Measurements from ENCODE around the gene MFSD12. TPM values are rescaled to one million over a fixed set of nuclear protein-coding genes. Genes with fewer than 3 reads are reported as not detected.

Gene MFSD12
- total RNA-seq, 1 experiment from 2014 or later, result 48.2 TPM

DNA sequence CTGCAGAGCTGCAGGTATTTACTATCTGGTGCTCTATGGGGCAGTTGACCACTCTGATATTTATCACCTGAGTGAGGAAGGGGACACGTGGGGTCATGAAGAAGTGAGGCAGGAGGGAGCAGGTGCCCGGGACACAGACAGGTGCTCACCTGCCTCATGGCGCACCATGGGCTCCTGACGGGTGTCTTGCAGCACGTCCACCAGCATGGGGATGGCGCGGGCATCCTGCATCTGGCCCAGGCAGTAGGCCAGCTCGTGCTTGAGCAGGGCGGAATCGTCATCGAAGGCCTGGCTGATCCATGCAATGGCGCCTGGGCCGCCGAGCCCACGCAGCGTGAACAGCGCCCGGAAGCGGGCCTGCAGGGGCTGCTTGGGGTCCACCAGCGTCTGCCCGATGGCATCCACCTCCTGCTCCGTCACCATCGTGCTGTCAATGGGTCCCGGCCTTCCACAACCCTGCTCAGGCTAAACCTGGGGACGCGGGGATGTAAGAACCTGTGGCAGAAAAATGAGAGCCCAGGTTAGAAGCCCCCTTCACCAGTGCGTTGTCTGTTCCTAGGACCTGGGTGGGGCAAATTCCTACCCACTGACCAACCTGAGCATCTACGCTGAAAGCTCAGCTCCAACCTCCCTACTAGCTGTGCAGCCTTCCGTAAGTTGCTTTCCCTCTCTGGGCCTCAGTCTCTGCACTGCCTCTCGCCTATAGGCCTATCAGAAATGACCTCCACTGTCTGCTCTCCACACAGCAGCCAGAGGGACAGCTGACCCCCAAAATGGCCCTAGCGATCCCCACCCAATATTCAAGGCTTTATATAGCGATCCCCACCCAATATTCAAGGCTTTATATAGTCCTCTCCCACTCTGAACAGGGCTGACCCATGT, 60.8 kb downstream of the MFSD12 start:
- TF ChIP-seq, protein P1, sequence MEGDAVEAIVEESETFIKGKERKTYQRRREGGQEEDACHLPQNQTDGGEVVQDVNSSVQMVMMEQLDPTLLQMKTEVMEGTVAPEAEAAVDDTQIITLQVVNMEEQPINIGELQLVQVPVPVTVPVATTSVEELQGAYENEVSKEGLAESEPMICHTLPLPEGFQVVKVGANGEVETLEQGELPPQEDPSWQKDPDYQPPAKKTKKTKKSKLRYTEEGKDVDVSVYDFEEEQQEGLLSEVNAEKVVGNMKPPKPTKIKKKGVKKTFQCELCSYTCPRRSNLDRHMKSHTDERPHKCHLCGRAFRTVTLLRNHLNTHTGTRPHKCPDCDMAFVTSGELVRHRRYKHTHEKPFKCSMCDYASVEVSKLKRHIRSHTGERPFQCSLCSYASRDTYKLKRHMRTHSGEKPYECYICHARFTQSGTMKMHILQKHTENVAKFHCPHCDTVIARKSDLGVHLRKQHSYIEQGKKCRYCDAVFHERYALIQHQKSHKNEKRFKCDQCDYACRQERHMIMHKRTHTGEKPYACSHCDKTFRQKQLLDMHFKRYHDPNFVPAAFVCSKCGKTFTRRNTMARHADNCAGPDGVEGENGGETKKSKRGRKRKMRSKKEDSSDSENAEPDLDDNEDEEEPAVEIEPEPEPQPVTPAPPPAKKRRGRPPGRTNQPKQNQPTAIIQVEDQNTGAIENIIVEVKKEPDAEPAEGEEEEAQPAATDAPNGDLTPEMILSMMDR (conservative IDR thresholded peaks at IDR 0.05; ENCODE audit: low read depth, low read length), result no peak
- no peak for TF ChIP-seq EZH2 (IDR thresholded peaks at IDR 0.05; ENCODE audit: borderline replicate concordance, low read depth, low read length, poor library complexity, severe bottlenecking)
- CTCF ChIA-PET, result no interaction called here
- DNase-seq (ENCODE audit: low spot score), result no peak
- intact Hi-C loops (cut with micrococcal nuclease; ENCODE audit: unreplicated experiment), result no loop called here
- no peaks in the 10 kb centered on the region for H3K27me3 ChIP-seq (replicated peaks; ENCODE audit: insufficient read depth, low read depth, low read length, poor library complexity)
- H3K4me1 ChIP-seq (ENCODE audit: insufficient read depth, low read length, poor library complexity, severe bottlenecking), result no peaks in the 10 kb centered on the region
- H3K36me3 ChIP-seq (ENCODE audit: insufficient read depth, low read length, poor library complexity, severe bottlenecking), result peaks cover 31% of the 10 kb centered on the region
- no TSS peak for BruUV-seq (replicated peaks)
- no peak overlapping the region for H3K4me3 ChIP-seq (ENCODE audit: low read depth, low read length, poor library complexity, severe bottlenecking)
- POLR2A ChIA-PET (ENCODE audit: low non-redundant PET), result no interaction called here
- no peaks in the 10 kb centered on the region for H3K9me3 ChIP-seq (ENCODE audit: low read depth, low read length, poor library complexity, severe bottlenecking)
- H3K27ac ChIP-seq (ENCODE audit: low read depth, low read length, poor library complexity, severe bottlenecking), result no peak overlapping the region

DNA sequence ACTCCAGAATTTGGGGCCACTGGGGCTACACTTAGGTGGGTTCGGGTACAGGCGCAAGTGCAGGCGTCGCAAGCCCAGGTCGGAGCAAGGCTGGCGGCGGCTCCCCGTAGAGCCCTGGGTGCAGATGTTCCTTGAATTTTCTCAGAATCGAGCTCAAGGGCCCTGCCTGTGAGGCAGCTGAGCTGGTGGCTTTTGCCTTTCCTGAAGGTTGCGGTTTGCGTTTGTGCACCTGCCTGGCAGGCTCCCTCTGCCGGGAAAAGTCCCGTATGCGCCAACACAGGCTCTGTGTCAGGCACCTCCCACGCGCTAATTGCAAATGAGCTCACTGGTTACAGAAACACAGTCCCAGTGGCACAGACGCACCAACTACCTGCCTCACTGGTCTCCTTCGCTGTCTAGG, 62.8 kb downstream of the MFSD12 start:
- intact Hi-C loops (cut with micrococcal nuclease; ENCODE audit: unreplicated experiment), result no loop called here
- ChIA-PET POLR2A (ENCODE audit: low non-redundant PET) (interaction anchor here (0.7 kb wide), 1 partner anchor 544 kb away, joined by 5 read pairs; no protein-coding TSS in a partner anchor), CTCF (interaction anchor here (0.7 kb wide), 2 partner anchors 66 to 189 kb away, joined by 4 to 6 read pairs; no protein-coding TSS in a partner anchor)
- no peak for DNase-seq (ENCODE audit: low spot score)
- no peaks in the 10 kb centered on the region for H3K9me3 ChIP-seq (ENCODE audit: low read depth, low read length, poor library complexity, severe bottlenecking)
- H3K27ac ChIP-seq (ENCODE audit: low read depth, low read length, poor library complexity, severe bottlenecking), result no peak overlapping the region
- no peak overlapping the region for H3K4me3 ChIP-seq (ENCODE audit: low read depth, low read length, poor library complexity, severe bottlenecking)
- BruUV-seq (replicated peaks), result no TSS peak
- no peaks in the 10 kb centered on the region for H3K27me3 ChIP-seq (replicated peaks; ENCODE audit: insufficient read depth, low read depth, low read length, poor library complexity)
- no peak for TF ChIP-seq EZH2 (IDR thresholded peaks at IDR 0.05; ENCODE audit: borderline replicate concordance, low read depth, low read length, poor library complexity, severe bottlenecking)
- TF ChIP-seq, protein P1 (conservative IDR thresholded peaks at IDR 0.05; ENCODE audit: low read depth, low read length), result no peak
- peaks cover 32% of the 10 kb centered on the region for H3K36me3 ChIP-seq (ENCODE audit: insufficient read depth, low read length, poor library complexity, severe bottlenecking)
- no peaks in the 10 kb centered on the region for H3K4me1 ChIP-seq (ENCODE audit: insufficient read depth, low read length, poor library complexity, severe bottlenecking)

Other genes starting within 250 kb of the MFSD12 start
- gene NFIC, start 191.0 kb downstream of the MFSD12 start, total RNA-seq (2021), result 112 and 122 TPM in 2 replicates
- not detected in 2 replicates for gene SMIM24, start 77.1 kb downstream of the MFSD12 start, total RNA-seq (2021)
- gene SMIM44, start 74.1 kb downstream of the MFSD12 start, total RNA-seq (2021), result not detected in 2 replicates
- gene DOHH, start 56.9 kb downstream of the MFSD12 start, total RNA-seq (2021), result 19.0 and 22.3 TPM in 2 replicates
- gene FZR1, start 51.3 kb downstream of the MFSD12 start, total RNA-seq (2021), result 87.4 and 87.5 TPM in 2 replicates
- gene TEKTIP1, start 18.4 kb downstream of the MFSD12 start, total RNA-seq (2021), result 4.2 and 7.7 TPM in 2 replicates
- 53.9 and 71.5 TPM in 2 replicates for gene HMG20B, start 15.4 kb upstream of the MFSD12 start, total RNA-seq (2021)
- 0.34 and 1.2 TPM in 2 replicates for gene GIPC3, start 27.9 kb upstream of the MFSD12 start, total RNA-seq (2021)
- gene TBXA2R, start 49.3 kb upstream of the MFSD12 start, total RNA-seq (2021), result 0.56 and 0.70 TPM in 2 replicates
- gene CACTIN, start 69.2 kb upstream of the MFSD12 start, total RNA-seq (2021), result 35.9 and 36.3 TPM in 2 replicates
- 35.5 and 36.8 TPM in 2 replicates for gene PIP5K1C, start 142.9 kb upstream of the MFSD12 start, total RNA-seq (2021)
- 0.63 TPM in 1 of 2 replicates, not detected in the other for gene TJP3, start 150.8 kb upstream of the MFSD12 start, total RNA-seq (2021)
- gene APBA3, start 204.1 kb upstream of the MFSD12 start, total RNA-seq (2021), result 30.0 and 32.6 TPM in 2 replicates
- 47.2 and 51.3 TPM in 2 replicates for gene MRPL54, start 205.1 kb upstream of the MFSD12 start, total RNA-seq (2021)
- not detected in 2 replicates for gene RAX2, start 214.6 kb upstream of the MFSD12 start, total RNA-seq (2021)
- 2.0 and 3.5 TPM in 2 replicates for gene MATK, start 228.8 kb upstream of the MFSD12 start, total RNA-seq (2021)

All from A673 (cell line).